ENCODE data around the gene SEPTIN1.
A peak's percentile ranks its signal among the peaks of the same experiment; 100 is the strongest.

SEPTIN1 gene

DNA sequence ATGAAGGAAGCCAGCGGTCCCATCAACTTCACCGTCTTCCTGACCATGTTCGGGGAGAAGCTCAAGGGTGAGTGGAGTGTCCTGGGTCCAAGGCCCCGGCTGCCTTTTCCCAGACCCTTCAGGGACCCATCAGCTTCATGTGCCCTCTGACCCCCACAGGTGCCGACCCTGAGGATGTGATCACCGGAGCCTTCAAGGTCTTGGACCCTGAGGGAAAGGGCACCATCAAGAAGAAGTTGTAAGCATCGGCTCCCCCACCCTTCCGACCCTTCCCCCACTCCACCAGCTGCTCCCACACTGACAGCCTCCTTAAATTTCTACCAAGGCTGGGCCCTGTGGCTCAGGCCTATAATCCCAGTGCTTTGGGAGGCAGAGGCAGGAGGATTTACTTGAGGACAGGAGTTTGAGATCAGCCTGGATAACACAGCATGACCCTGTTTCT lies 5.9 kb downstream of the SEPTIN1 start:
- DNase-seq: no peak

DNA sequence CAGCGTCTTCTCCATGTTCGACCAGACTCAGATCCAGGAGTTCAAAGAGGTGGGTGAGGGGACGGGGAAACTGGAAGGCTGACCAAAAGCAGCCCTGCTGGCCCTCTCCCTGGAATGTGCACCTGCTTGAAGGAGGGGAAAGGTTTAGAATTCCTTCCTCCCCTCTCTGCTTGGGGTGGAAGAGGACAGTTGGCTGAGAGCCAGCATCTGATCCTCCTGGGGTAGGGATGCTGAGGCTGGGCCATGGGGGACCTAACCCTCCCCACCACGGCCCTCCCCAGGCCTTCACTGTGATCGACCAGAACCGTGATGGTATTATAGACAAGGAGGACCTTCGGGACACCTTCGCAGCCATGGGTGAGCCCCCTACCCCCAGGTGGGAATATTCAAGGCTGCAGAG lies 6.5 kb downstream of the SEPTIN1 start:
- DNase-seq: no peak

DNA sequence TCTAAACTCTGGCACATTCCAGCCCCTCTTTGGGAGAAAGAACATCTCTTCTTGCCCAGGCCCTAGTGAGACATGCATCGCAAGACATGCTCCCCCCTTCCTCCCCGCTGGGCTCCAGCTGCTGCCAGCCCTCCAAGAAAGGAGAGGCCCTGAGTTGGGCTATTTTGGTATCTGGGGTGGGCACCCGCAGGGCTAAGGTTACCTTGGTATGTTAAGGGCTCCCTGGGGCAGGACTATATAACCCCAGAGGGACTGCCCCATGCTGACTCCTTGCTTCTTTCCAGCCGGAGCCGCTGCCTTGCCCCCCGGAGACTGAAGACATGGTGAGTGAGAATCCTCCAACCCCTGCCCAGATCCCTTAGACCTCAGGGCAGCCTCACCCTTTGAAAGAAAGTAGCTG lies 7.8 kb downstream of the SEPTIN1 start, which contains the start of gene MYL11:
Gene MYL11, plus strand, starts transcription at position 265 of the 400 bp plus-strand sequence. Its CDS starts 56 bp downstream, at position 321.
- no peak for DNase-seq

DNA sequence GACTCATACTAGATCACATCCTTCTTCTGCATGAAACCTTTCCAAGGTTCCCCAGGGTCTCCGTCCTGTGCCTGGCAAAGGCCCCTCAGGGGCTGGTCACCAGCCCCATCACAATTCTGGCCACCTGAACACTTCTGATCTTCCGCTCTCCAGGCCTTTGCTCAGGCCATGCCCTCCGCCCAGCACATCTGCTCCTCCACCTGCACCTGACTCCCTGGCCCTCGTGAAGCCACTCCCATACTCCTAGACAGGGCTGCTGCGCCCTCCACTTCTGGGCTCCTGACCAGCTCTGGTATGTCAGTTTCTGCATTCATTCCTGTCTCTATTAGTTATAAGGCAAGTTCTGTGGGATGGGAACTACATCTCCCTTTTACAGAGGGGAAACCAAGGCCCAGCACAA lies 9.6 kb downstream of the SEPTIN1 start:
- DNase-seq: no peak

DNA sequence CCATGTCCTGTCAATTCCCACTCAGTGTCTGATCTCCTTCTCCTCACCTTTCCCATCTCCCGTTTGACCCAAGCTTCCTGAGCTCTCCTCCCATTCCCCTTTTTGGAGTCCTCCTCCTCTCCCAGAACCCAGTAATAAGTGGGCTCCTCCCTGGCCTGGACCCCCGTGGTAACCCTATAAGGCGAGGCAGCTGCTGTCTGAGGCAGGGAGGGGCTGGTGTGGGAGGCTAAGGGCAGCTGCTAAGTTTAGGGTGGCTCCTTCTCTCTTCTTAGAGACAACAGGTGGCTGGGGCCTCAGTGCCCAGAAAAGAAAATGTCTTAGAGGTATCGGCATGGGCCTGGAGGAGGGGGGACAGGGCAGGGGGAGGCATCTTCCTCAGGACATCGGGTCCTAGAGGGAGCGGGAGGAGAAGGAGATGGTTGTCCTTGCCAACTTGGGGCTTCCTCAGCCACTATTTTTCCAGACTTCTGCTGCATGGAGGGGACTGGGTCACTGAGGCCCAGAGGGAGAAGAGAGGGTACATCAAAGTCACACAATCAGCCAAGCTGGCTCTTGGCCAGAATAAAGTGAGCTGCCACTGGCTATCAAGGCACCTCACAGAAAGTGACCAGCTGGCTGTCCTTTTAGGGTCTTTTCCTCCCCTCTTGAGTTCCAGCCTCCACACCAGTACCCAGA lies 10.2 kb downstream of the SEPTIN1 start:
- DNase-seq: no peak

DNA sequence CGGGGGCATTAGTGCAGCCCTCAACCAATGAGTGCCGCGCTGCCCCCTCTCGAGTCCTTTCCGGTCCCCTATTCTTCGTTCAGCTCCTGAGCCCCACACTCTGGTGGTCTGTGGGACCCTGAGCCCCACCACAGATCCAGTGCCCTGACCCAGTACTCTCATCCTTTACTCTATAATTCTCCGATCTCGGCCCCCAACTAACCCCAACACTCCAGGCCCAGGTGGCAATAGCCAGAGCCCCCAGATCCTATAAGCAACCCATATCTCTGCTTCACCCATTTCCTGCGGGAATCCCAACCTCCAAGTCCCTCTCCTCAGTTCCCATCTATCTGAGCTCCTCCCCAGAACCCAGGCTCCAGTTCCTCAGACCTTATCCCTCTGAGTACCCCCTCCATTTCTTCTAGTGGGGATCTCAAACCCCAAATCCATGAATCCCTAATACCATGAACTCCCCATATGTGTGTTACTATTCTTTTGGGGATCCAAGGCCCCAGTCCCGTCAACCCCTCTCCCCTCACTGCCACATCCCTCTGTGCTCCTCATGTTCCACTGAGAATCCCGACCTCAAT lies 11.0 kb downstream of the SEPTIN1 start:
- DNase-seq: no peak

DNA sequence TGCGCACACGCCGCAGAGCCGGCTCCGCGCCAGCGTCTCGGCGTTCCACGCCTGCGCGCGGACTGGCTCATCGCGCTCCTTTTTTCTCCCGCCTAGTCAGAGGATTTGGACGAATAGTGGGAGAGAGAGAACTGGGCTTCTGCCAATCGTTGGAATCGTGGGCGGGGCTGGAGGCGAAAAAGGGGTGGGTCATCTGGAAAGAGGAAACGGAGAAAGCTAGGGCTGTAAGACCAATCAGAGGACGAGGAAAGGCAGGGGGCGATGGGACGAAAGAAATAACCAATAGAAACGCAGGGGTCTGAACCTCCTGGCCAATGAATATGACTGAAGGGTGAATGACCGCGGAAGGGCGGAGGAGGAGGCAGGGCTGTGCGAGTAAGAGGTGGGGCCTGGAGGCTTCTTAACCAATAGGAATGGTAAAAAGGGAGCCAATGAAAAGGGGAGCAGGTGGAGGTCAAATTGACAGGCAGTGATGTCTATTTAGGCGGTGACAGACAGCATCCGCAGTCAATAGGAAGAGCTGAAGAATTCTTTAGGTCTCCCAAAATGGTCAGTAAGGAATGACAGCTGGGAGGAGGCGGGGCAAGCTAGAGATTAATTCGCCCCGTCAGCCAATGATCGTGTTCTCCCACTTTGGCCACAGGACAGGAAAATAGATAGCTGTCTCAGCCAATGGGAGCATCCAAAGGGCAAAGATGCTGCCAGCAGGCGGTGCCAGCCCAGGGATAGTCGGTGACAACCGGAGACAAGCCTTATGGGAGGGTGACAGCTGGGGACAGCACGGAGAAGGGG lies 11.7 kb downstream of the SEPTIN1 start, which contains the start of gene TBC1D10B:
Gene TBC1D10B, minus strand, starts transcription at position 39 of the 792 bp plus-strand sequence. CDS start 311 bp downstream, outside the sequence.
- peak; percentile 93 to 97 (median 95) for DNase-seq

DNA sequence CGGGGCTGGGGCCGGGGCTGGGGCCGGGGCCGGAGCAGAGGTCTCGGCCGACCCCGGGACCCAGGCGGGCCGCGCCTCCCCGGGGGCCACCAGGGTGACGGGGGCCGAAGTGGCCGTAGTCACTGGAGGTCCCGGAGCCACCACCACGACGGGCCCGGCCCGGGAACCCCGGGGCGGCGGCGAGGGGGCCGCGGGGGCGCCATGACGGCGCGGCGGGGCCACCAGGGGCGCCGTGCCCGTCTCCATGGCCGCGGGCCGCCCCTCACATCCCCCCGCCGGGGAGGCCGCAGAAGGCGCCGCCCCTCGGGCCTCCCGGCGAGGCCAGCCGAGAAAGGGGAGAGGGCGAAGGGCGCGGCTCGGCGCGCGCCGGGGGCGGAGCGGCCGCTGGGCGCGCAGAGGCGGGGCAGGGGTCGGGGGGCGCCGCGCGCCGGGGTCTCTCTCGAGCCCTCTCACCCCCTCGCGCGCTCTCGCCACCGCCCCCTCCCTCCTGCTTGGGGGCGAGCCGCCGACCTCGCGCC lies 12.4 kb downstream of the SEPTIN1 start:
- peak in 1 of 4 experiments; percentile 57 for DNase-seq

DNA sequence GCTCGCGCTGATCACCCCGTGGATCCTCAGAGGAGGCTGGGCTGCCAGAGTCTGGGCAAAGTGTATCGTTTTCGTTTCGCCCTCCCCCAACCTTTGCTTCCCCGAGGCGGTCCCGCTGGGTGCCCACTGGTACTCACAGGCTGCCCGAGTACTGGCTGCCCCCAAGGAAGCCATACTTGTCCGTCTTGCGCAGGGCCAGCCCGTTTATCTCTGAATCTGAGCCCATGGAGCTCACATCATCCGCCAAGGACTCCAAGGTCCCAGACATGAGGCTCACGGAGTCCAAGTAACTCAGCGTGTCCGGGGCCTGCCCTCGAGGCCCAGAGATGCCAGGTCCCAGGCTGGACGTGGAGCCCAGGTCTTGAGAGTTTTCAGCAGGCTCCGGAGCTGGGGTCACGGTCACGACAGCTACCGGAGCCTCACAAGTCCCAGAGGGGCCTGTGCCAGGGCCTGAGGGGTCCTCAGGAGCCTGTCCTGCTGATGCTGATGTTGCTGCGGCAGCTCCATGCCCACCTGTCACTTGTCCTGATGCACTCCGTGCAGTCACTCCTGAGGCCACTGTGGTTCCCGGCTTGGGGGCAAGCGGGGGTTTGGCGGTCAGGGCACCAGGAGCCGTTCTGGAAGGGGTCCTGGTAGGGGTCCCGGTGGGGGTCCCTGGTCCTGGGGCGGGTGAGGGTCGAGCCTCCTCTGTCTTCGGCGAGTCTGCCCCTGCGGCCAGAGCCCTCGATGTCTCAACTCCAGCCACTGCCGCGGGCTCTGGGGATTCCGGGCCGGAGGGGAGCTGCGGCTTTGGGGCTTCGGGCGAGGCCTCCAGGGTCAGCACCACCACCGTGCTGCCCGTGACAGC lies 13.0 kb downstream of the SEPTIN1 start:
- peak in 1 of 4 experiments; percentile 7 for DNase-seq

DNA sequence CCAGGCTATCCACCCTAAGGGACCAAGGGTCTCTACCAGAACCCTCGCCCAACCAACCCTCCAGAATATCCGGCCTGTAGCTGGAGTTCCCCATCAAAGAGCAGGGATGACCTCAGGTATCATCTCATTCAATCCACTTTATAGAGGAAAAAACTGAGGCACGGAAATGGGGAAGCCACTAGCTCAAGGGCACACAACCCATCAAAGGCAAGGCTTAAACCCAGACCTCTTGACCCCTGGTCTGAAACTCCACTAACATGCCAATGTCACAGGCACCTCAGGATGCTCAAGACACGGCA lies 13.6 kb downstream of the SEPTIN1 start:
- DNase-seq: no peak

DNA sequence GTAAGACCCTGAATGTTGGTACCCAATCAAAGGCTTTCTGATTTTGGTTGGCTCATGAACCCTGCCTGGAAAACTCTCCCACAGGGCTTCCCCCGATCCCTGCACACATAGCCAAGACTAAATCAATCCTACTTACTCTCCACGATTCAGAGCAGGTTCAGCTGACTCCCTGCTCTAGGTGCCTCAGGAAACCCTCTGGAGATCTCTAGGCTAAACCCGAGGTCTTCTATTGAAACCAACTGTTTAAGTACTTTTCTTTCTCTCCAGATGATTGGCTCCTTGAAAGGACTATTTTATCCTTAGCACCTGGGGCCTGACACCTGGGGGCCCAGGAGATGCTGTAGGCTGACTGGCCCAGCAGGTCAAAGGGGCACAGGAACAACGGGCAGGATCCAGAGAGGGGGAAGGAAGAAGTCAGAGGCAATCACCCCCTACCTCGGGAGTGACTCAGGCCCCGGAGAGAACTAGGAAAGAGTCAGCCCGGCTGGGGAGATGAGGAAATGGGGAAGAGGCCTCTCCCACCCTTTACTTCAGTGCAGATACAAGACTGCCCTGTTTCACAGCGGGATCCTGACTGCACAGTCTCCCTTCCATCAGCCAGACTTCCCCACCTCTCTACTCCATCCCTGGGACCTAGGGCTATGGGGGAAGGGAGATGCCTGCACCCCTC lies 14.1 kb downstream of the SEPTIN1 start:
- DNase-seq: no peak

DNA sequence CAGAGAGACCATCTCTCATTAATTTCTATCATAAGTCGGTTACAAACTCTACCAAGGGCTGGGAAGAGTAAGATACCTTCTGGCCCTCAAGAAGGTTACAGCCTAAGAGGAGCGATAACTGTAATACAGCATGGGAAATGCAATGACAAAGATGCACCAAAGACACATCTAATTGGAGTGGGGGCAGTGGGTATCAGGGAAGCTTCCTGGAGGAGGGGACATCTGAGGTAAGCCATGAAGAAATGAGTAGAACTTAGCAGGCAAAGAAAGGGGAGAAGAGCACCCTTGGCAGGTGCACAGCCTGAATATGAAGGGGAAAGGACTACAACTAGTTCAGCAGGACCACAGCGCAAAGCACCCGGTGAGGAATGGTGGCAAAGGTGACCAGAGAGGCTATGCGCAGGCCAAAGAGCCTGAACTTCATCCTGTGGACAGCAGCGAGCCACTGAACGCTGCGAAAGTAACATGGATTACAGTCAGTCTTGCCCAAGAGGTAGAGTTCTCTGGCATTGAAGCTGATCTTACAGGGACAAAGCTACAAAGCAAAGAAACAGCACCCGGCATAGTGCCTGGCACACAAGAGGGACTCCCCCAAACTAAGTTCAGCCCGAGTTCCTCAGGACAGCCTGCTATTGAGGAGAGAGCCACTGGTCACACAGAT lies 14.9 kb downstream of the SEPTIN1 start:
- no peak for DNase-seq

DNA sequence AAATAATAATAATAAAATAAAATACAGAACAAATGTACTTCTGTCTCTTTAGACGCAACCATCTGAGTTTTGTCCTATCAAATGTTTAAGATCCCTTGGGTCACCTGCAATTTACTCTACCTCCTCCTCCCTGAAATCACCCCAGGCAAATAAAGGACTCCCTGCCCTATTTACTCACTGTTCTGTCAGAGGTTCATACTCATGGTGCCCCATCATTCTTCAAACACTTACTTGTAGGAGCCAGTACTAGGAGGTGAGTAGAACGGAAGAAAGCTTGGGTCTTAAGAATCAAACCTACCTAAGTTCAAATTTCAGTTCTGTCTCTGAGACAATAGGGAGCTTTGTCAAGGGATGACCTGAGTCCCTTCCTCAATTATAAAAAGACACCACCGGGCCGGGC lies 15.8 kb downstream of the SEPTIN1 start:
- no peak for DNase-seq

DNA sequence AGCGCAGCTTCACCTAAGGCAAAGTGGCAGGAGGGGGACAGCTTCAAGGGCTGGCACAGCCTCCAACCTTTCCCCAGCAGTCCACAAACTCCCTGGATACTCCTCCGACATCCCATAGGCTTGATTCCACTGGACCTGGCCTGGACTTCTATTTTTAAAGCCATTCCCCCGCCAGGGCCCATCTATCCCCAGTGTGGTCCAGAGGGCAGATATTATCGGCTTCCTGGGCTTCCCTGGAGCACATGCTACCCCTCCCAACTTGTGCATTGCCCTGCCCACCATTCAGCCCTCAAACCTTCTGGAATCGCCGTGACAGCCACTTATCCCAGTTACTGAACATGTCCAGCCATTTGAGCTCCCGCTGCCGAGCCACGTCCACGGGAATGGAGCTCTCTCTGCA lies 17.2 kb downstream of the SEPTIN1 start:
- DNase-seq: no peak

DNA sequence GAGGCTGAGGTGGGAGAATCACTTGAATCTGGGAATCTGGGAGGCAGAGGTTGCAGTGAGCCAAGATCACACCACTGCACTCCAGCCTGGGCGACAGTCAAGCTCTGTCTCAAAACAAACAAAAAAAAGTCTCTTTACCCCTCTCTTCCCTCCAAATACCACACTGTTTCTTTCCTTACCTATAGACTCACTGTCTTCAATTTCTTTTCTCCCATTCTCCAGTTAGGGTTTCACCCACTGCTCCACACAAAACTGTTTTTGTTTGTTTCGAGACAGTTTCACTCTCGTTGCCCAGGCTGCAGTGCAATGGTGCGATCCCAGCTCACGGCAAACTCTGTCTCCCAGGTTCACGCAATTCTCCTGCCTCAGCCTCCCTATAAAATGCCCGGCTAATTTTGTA lies 21.2 kb downstream of the SEPTIN1 start:
- DNase-seq: no peak

DNA sequence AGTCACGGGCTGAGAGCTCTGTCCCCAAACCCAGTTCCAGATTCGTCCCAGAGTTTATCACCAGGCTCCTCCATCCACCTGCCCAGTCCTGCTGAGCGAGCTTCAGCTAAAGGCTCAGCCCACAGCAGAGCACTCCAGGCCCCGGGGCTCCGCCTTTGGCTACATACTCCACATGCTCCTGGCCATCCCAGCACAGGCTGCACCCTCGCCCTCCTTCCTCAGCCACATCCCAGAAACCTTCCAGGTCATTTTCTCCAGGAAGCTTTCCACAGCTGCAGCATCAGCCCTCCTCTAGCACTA lies 22.5 kb downstream of the SEPTIN1 start:
- DNase-seq: no peak

DNA sequence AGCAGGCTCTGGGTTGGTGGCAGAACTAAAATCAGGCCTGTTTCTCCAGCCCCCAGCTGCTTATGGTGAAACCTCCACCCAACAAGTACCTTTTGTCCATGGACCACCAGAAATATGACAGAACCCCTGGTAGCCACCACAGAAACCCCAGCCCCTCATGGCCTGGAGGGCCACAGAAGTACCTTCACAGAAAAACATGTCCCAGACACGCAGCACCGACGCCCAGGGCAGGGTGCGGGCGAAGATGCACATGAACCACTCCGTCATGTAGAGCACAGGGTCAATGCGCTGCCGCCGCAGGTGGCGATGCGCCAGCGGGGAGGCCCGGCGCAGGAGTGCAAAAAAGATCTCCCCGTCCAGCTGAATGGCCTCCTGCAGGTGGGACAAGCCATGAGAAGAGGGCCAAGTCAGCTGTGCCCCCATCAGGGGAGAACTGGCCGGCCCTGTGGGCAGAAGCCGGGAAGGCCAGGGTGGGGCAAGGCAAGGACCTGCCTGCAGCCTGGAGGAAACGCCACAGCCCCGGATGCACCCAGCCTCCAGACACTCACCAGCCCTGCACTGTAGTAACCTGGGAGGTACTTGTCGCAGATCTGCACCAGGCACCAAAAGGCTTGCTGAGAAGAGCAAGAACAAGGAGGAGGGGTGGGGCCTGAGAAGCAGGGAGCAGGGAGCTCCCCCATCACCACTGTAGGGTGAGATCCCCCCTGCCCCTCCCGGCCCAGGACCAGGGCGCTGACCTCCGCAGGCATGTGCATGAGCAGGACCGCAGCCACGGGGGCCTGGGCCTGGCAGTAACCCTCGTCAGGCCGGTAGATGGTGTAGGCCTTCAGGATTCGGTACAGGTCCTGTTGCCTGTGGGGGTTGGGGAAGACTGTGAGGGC lies 23.1 kb downstream of the SEPTIN1 start:
- no peak for DNase-seq

DNA sequence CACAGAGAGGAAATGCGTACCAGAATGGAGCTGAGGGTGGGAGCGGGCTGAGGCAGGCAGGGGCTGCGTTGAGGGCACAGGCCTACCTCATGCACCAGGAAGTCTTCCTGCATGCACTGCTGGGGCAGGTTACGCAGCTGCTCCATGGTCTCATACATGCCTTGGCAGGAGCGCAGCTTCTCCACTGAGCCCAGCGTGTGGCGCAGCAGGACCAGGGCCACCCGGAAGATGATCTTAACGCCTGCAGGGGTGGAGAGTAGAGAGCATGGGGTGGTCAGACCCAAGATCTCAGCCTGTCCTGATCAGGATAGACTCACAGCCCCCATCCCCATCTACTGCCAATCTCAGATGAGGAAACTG lies 23.8 kb downstream of the SEPTIN1 start:
- DNase-seq: no peak

DNA sequence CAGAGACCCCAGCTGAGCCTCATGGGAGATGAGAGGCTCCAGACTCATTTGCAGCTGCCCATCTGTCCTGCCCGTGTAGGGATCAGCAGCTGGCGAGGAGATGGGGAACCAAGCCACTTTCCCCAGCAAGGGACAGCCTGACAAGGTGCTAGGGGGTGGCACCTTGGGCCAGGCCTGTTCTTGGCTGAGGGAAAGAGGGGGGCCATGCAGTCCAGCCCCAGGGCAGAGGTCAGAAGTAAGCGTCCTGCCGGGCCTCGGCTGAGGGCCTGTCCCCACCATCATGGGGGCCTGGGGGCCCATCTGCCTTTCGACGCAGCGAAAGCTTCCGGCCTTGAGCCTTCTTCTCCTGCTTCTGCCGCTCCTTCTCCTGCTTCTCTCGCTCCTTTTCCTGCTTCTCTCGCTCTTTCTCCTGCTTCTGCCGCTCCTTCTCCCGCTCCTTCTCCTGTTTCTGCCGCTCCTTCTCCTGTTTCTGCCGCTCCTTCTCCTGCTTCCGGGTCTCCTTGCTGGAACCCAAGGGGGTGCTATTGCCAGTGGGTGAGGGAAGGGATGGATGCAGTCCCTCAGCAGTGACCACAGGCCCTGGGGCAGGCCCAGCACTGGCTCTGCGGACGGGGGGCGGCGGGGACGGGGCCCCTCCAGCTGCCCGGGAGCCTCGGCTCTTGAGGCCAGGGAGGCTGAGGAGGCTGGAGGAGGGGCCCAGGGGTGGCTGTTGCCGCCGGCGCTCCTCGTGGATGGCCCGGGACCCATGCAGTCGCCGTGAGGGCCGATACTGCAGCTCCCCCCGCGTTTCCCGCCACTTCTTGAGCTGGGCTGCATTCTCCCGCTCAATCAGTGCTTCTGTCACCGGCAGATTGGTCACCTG lies 24.4 kb downstream of the SEPTIN1 start:
- no peak for DNase-seq
